VCaP (cell line): ENCODE measurements around the gene PODXL.
"Not testable (repeated sequence)": the region's sequence is repeated elsewhere in the genome, so short reads cannot be mapped to it uniquely, and the experiment has no call there.

Source experiments
- H3K27ac ChIP-seq: fragments of 450-650 bp; 2 replicates; pipeline ENCODE4 v1.5.1; 2017
- CTCF ChIP-seq: fragments of 450-650 bp; conservative IDR thresholded peaks from 2 replicates; pipeline ENCODE4 v1.5.1; 2017; ENCODE audit warnings: mild to moderate bottlenecking, moderate library complexity

Gene PODXL

GRCh38 chr7:131508754-131509486, 47.5 kb downstream of the PODXL start:
- H3K27ac ChIP-seq, result no peak overlapping the region
- no peak for TF ChIP-seq CTCF

GRCh38 chr7:131507592-131508331, 48.7 kb downstream of the PODXL start:
- TF ChIP-seq CTCF, result peak; percentile 99
- H3K27ac ChIP-seq, result no peak overlapping the region

GRCh38 chr7:131506597-131506996, 49.8 kb downstream of the PODXL start:
- H3K27ac ChIP-seq, result no peak overlapping the region
- TF ChIP-seq CTCF, result no peak

- H3K27ac ChIP-seq, result no peak overlapping the region
- TF ChIP-seq CTCF, result no peak
Measured at GRCh38 chr7:131505636-131506557, 50.5 kb downstream of the PODXL start.

- H3K27ac ChIP-seq, result not testable (repeated sequence)
Measured at GRCh38 chr7:131505037-131505620, 51.3 kb downstream of the PODXL start.

- no peak for TF ChIP-seq CTCF
- H3K27ac ChIP-seq, result no peak overlapping the region
Measured at GRCh38 chr7:131504157-131504899, 52.1 kb downstream of the PODXL start.

GRCh38 chr7:131503639-131504038, 52.8 kb downstream of the PODXL start:
- peak overlapping the region; percentile 40 for H3K27ac ChIP-seq
- no peak for TF ChIP-seq CTCF
